ENCODE measurements around the gene TRMT2A.

TRMT2A gene

DNA sequence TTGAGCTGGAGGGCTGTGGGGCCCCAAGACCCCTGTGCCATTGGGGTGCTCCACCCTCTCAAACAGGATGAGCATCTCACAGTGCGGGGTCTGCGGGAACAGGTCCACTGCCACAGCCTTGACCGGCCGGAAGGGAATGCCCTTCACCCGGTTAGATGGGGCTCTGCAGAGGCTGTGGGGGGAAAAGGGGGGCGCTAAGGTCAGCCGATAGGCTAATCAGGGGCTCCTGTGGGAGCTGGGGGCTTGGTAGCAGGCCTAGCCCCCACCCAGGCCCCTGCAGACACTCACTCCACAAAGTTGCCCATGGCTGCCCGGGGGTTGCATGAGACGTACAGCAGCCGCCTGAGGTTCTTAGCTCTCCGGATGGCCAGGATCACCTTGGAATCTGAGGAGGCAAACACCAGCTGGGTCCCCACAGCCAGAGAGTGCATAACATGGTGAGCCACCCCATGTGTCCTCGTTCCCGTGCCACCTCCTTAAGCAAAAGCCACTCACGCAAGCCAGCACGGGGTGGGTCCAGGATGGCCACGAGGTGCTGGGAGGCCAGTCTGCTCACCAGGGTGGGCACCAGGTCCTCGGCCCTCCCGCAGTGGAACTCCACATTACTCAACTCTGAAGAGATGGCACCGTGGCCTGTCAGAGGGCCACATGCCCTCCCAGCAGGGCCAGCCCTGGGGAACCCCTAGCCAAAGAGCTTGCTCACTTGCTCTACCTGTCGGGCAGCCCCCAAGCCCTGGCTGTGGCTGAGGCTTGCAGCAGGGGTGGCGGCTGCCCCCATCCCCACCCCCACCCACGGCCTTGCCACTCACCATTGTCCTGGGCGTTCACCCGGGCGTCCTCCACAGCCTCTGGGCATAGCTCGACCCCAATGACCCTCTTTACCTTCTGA is 4.2 kb downstream of the TRMT2A start:
- TF ChIP-seq POLR2AphosphoS5 (IDR thresholded peaks at IDR 0.05; ENCODE audit: low read depth, low read length): no peak
- TF ChIP-seq FOXP2 (optimal IDR thresholded peaks at IDR 0.05; ENCODE audit: borderline replicate concordance, extremely low read depth, extremely low read length, insufficient read depth): no peak
- no peak for TF ChIP-seq SIN3A (IDR thresholded peaks at IDR 0.05; ENCODE audit: borderline replicate concordance, insufficient read depth, low read length)
- TF ChIP-seq TAF1 (IDR thresholded peaks at IDR 0.05; ENCODE audit: borderline replicate concordance, insufficient read depth, low read length): no peak
- TF ChIP-seq, protein P1, sequence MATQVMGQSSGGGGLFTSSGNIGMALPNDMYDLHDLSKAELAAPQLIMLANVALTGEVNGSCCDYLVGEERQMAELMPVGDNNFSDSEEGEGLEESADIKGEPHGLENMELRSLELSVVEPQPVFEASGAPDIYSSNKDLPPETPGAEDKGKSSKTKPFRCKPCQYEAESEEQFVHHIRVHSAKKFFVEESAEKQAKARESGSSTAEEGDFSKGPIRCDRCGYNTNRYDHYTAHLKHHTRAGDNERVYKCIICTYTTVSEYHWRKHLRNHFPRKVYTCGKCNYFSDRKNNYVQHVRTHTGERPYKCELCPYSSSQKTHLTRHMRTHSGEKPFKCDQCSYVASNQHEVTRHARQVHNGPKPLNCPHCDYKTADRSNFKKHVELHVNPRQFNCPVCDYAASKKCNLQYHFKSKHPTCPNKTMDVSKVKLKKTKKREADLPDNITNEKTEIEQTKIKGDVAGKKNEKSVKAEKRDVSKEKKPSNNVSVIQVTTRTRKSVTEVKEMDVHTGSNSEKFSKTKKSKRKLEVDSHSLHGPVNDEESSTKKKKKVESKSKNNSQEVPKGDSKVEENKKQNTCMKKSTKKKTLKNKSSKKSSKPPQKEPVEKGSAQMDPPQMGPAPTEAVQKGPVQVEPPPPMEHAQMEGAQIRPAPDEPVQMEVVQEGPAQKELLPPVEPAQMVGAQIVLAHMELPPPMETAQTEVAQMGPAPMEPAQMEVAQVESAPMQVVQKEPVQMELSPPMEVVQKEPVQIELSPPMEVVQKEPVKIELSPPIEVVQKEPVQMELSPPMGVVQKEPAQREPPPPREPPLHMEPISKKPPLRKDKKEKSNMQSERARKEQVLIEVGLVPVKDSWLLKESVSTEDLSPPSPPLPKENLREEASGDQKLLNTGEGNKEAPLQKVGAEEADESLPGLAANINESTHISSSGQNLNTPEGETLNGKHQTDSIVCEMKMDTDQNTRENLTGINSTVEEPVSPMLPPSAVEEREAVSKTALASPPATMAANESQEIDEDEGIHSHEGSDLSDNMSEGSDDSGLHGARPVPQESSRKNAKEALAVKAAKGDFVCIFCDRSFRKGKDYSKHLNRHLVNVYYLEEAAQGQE (IDR thresholded peaks at IDR 0.05; ENCODE audit: insufficient read depth in 1 of 2, low read depth in 2 of 2, low read length in 2 of 2): no peak

DNA sequence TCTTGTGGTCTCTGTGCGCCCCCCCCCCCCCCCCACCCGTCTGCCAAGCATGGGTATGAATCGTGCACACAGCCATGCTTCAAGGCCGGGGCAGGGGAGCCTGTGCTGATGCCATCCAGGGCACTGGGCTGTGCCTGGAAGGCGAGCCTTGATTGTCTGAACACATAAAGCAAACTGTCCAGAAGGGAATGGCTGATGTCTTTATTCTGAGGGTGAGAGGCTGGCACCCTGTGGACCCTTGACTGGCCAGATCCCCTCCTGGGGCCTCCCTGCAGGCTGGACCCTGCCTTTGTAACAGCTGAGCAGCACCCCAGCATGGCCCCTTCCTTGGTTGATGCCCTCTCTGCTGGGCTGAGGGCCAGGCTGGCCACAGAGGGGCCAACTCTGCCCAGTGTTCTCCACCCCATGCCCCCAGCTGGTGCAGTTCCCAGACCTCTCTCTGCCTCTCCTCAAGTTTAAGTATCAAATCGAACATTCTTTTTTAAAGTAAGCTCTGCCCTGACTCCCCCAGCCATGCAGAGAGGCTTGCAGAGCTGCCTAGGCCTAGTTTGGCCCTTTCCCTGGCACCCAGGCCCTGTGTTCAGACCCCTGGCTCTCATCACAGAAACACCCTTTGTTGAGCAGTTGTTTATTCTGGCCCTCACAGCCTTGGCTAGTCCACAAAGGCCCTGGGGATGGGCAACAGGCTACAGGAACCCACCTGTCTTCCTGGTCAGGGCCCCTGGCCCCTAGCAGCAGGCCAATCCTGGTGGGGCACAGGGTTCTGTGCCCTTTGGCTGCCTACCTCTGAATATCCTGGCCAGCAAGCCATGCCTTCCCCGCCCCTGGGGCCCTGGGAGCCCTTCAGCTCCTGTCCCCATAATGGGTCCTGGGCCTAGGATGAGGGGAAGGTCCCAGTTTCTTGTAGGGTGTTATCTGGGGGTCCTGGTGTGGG is 5.1 kb downstream of the TRMT2A start:
- TF ChIP-seq FOXP2 (optimal IDR thresholded peaks at IDR 0.05; ENCODE audit: borderline replicate concordance, extremely low read depth, extremely low read length, insufficient read depth) (no peak), TAF1 (IDR thresholded peaks at IDR 0.05; ENCODE audit: borderline replicate concordance, insufficient read depth, low read length) (no peak), POLR2AphosphoS5 (IDR thresholded peaks at IDR 0.05; ENCODE audit: low read depth, low read length) (no peak; the same call in 1 of the 2 replicates), SIN3A (IDR thresholded peaks at IDR 0.05; ENCODE audit: borderline replicate concordance, insufficient read depth, low read length) (no peak)
- TF ChIP-seq, protein P1 (IDR thresholded peaks at IDR 0.05; ENCODE audit: insufficient read depth in 1 of 2, low read depth in 2 of 2, low read length in 2 of 2): no peak

DNA sequence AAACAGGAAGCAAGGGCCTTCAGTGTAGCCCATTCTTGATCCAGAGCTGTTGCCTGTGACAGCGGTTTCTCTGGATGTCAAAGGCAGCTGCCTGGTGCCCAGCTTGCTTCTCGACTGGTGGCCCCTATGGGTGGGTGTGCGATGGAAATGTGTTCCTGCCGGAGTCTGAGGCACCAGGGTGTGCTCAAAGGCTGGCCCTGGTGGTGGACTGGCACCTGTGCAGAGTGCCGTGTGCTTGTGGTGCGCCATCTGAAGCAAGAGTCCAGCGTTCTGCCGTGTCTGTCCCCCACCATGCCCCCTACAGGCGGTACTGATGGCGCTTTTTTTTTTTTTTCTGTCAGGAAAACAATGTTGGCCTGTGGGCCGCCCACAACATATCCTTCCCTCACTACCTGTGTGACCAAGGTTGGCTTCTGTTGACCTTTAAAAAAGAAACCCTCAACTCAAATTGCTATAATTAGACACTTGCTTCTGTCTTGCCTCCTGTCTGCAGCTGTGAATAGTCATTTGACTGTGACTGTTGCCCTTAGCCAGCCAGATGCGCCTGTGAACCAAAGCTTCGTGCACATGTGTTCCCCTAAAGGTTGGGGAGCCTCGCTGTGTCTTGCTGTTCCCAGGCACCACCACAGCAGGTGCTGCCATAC is 5.9 kb downstream of the TRMT2A start:
- no peak for TF ChIP-seq TAF1 (IDR thresholded peaks at IDR 0.05; ENCODE audit: borderline replicate concordance, insufficient read depth, low read length)
- TF ChIP-seq, protein P1 (IDR thresholded peaks at IDR 0.05; ENCODE audit: insufficient read depth in 1 of 2, low read depth in 2 of 2, low read length in 2 of 2): no peak
- TF ChIP-seq FOXP2 (optimal IDR thresholded peaks at IDR 0.05; ENCODE audit: borderline replicate concordance, extremely low read depth, extremely low read length, insufficient read depth): peak; percentile 29
- TF ChIP-seq POLR2AphosphoS5 (IDR thresholded peaks at IDR 0.05; ENCODE audit: low read depth, low read length): no peak

DNA sequence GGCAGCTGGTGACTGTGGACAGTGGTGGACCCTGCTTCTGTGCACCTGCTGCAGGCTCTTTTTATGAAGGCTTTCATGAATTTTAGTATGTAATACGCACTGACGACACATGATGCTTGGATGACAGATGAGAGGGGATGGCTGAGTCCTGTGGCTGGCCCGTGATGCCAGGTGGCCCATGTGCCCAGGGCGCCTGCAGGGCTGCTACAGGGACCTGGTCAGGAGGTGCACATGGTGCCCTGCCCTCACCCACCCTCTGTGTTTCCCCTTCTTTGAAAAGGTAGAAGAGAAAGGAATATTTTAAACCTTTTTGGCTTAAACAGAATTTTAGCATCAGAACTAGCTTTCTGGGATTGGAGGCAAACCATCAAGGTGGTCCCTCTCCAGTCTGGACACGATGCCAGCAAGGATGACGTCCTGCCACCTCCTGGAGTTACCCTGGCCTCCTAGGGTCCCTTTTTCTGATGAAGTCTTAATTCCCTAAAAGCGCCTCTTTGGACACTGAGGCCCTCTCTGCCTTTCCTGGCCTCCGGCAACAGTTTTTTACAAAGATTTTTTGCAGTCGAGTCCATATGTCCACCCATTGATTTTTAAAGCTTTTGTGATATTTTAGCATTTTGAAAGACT is 6.6 kb downstream of the TRMT2A start:
- TF ChIP-seq TAF1 (IDR thresholded peaks at IDR 0.05; ENCODE audit: borderline replicate concordance, insufficient read depth, low read length) (no peak), FOXP2 (optimal IDR thresholded peaks at IDR 0.05; ENCODE audit: borderline replicate concordance, extremely low read depth, extremely low read length, insufficient read depth) (no peak), SIN3A (IDR thresholded peaks at IDR 0.05; ENCODE audit: borderline replicate concordance, insufficient read depth, low read length) (no peak), POLR2AphosphoS5 (IDR thresholded peaks at IDR 0.05; ENCODE audit: low read depth, low read length) (0 out of 2 replicates have a peak, but pooled peaks have one; percentile 42)
- TF ChIP-seq, protein P1 (IDR thresholded peaks at IDR 0.05; ENCODE audit: insufficient read depth in 1 of 2, low read depth in 2 of 2, low read length in 2 of 2): no peak
